Fibroblast of villous mesenchyme (primary cell): Measurements from ENCODE around the gene PRKD3. TPM values are rescaled to one million over a fixed set of nuclear protein-coding genes. Genes with fewer than 3 reads are reported as not detected.

Experiments
- DNase-seq: peaks from one replicate; pipeline ENCODE4 v3.0.0-alpha.2; 2010; ENCODE audit warnings: low read depth
- H3K4me3 ChIP-seq: 2 replicates; pipeline ENCODE4 v1.5.1; 2011; ENCODE audit warnings: low read depth, mild to moderate bottlenecking, low read length
- total RNA-seq: library from RNA; depleted of rRNA; stranded (reverse); fragments of >200 nt; gene quantifications from 2 replicates; pipeline ENCODE4 v1.2.3, GENCODE V29; 2012
- TF ChIP-seq, protein P1 (sequence below): IDR thresholded peaks from 2 replicates; pipeline ENCODE4 v1.5.1; 2012; ENCODE audit warnings: low read depth, mild to moderate bottlenecking, low read length; ENCODE audit not compliant: insufficient read depth

PRKD3 gene
- total RNA-seq, 1 donor: 85.9 TPM

DNA sequence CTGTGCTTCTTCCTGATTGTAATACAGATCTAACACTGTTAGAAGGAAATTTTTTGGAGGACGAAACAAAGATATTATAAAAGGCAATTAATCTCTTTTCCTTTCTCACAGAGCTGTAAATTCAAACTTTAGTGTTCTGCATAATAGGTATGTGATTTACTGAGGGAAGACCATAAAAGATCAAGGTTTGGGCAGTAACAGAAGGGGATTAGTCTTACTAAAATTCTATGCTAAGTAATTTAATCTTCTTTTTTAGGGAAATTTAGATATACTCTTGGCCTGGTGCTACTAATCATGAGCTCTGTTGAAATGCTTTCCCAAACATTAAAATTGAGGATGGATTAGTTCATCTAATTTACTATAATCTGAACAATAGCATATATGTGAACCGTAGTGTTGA is 11.0 kb upstream of the PRKD3 start:
- no peak for DNase-seq
- TF ChIP-seq, protein P1, sequence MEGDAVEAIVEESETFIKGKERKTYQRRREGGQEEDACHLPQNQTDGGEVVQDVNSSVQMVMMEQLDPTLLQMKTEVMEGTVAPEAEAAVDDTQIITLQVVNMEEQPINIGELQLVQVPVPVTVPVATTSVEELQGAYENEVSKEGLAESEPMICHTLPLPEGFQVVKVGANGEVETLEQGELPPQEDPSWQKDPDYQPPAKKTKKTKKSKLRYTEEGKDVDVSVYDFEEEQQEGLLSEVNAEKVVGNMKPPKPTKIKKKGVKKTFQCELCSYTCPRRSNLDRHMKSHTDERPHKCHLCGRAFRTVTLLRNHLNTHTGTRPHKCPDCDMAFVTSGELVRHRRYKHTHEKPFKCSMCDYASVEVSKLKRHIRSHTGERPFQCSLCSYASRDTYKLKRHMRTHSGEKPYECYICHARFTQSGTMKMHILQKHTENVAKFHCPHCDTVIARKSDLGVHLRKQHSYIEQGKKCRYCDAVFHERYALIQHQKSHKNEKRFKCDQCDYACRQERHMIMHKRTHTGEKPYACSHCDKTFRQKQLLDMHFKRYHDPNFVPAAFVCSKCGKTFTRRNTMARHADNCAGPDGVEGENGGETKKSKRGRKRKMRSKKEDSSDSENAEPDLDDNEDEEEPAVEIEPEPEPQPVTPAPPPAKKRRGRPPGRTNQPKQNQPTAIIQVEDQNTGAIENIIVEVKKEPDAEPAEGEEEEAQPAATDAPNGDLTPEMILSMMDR: no peak
- H3K4me3 ChIP-seq: no peak overlapping the region

GRCh38 chr2:37333256-37333655 is 8.6 kb upstream of the PRKD3 start:
- TF ChIP-seq, protein P1: no peak
- no peak overlapping the region for H3K4me3 ChIP-seq
- DNase-seq: no peak

- DNase-seq: no peak
- TF ChIP-seq, protein P1: no peak
- H3K4me3 ChIP-seq: no peak overlapping the region
Measured at GRCh38 chr2:37332560-37332959, 7.9 kb upstream of the PRKD3 start.

- no peak overlapping the region for H3K4me3 ChIP-seq
- TF ChIP-seq, protein P1: no peak
- DNase-seq: no peak
Measured at GRCh38 chr2:37330681-37331080, 6.0 kb upstream of the PRKD3 start.

DNA sequence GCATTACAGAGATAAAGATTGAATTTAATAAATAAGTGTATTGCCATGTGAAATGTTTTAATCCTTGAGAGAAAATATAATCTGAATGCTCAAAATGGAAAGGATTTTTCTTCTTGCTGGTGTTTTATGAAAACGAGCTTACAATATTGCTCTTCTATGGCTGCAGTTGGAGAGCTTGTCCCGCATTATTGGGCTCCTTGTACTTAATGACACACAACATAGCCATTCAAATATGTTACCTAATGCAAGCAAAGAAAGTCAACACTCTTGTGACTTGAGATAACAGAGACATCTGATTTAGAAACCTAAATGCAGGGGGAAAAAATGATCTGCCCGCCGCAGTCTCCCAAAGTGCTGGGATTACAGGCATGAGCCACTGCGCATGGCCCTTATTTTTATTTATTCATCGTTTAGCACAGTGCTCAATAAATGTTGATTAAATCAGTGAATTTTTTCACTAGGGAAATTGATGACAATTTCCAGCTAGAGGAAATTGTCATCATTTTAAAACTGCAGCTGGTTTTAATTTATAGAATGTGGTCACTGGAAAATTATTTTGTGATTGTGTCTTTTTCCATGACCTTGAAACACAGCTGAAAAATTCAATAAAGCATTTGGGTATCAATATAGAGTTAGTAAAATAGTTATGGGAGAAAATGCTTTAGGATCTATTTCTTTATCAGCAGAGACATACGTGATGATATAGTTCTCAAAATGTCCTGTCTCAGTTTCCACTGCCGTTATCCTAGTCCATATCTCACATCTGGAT is 2.4 kb upstream of the PRKD3 start:
- TF ChIP-seq, protein P1: no peak
- H3K4me3 ChIP-seq: peak overlapping the region; percentile 37
- DNase-seq: peak; percentile 24

DNA sequence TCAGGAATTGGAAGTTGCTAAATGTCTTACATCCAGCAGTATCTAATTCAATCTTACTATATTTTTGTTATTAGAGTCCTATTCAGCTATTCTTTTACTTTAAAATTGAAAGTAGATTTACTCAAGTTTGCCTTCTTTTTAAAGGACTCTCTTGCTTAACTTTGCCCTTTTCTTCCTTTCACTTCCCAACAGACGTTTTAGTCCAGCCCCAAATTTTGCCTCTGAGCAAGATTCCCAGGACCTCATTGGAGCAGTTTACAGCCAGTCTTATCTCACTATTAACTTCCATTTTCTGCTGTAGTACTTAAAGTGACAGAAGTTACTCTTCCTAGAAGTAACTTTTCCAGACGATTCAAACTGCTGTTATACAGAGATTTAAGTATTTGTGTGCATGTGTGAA is 1.7 kb upstream of the PRKD3 start:
- peak; percentile 94 for DNase-seq
- TF ChIP-seq, protein P1: no peak
- H3K4me3 ChIP-seq: peak overlapping the region; percentile 38
